ENCODE results near the gene EXD2.

GRCh38 chr14:69152181-69152901 is 39.0 kb upstream of the EXD2 start:
- no peak for TF ChIP-seq CBX5 (CRISPR knock-in tag; IDR thresholded peaks at IDR 0.05; ENCODE audit: borderline replicate concordance)
- TF ChIP-seq POLR2A (IDR thresholded peaks at IDR 0.05; ENCODE audit: insufficient read depth in 1 of 2, low read depth in 2 of 2, low read length in 2 of 2), result no peak

Measured in HepG2 (cell line).